ENCODE results near the gene NUCB2.

Gene NUCB2

GRCh38 chr11:17350455-17351171, 74.1 kb downstream of the NUCB2 start:
- DNase-seq (ENCODE audit: low read depth), result no peak
- no peak for TF ChIP-seq CTCF (IDR thresholded peaks at IDR 0.05; ENCODE audit: control insufficient read depth, insufficient read depth, low read depth, low read length, missing control alignments)
- no peak overlapping the region for H3K4me3 ChIP-seq (ENCODE audit: control insufficient read depth, low read depth, low read length)

- no peak for DNase-seq (ENCODE audit: low read depth)
- H3K4me3 ChIP-seq (ENCODE audit: control insufficient read depth, low read depth, low read length), result peak overlapping the region; percentile 58
- TF ChIP-seq CTCF (IDR thresholded peaks at IDR 0.05; ENCODE audit: control insufficient read depth, insufficient read depth, low read depth, low read length, missing control alignments), result peak; percentile 25
These were observed 74.6 kb downstream of the NUCB2 start for GRCh38 chr11:17351172-17351509.

- no peak for DNase-seq (ENCODE audit: low read depth)
- peak within 1 kb of the TSS; percentile 58 for H3K4me3 ChIP-seq (ENCODE audit: control insufficient read depth, low read depth, low read length)
- TF ChIP-seq CTCF (IDR thresholded peaks at IDR 0.05; ENCODE audit: control insufficient read depth, insufficient read depth, low read depth, low read length, missing control alignments), result no peak
These were observed 75.1 kb downstream of the NUCB2 start, which contains the start of gene NCR3LG1 for GRCh38 chr11:17351510-17352176. TSS of gene NCR3LG1 (plus strand) at chr11:17351800. CDS start at chr11:17351970, 170 bp downstream.

- DNase-seq (ENCODE audit: low read depth), result no peak
- peak overlapping the region; percentile 58 for H3K4me3 ChIP-seq (ENCODE audit: control insufficient read depth, low read depth, low read length)
- TF ChIP-seq CTCF (IDR thresholded peaks at IDR 0.05; ENCODE audit: control insufficient read depth, insufficient read depth, low read depth, low read length, missing control alignments), result no peak
These were observed 76.6 kb downstream of the NUCB2 start for GRCh38 chr11:17352950-17353820.

GRCh38 chr11:17353821-17354600, 77.5 kb downstream of the NUCB2 start:
- TF ChIP-seq CTCF (IDR thresholded peaks at IDR 0.05; ENCODE audit: control insufficient read depth, insufficient read depth, low read depth, low read length, missing control alignments), result no peak
- peak overlapping the region; percentile 58 for H3K4me3 ChIP-seq (ENCODE audit: control insufficient read depth, low read depth, low read length)
- DNase-seq (ENCODE audit: low read depth), result no peak

GRCh38 chr11:17354601-17354991, 78.1 kb downstream of the NUCB2 start:
- DNase-seq (ENCODE audit: low read depth), result no peak
- peak; percentile 68 for TF ChIP-seq CTCF (IDR thresholded peaks at IDR 0.05; ENCODE audit: control insufficient read depth, insufficient read depth, low read depth, low read length, missing control alignments)
- no peak overlapping the region for H3K4me3 ChIP-seq (ENCODE audit: control insufficient read depth, low read depth, low read length)

Data from AG09309 (cell line).